Stimulated activated CD4-positive, alpha-beta T cell treated with anti-CD3 and anti-CD28 coated beads, TNF-alpha, amount 100 ng/mL, for 48 hours (primary cell): ENCODE data around the gene NDUFA3.
"Not testable (repeated sequence)": the region's sequence is repeated elsewhere in the genome, so short reads cannot be mapped to it uniquely, and the experiment has no call there.

Experiments
- DNase-seq, 3 donors: peaks; one replicate each; pipeline ENCODE4 v3.0.0-alpha.2; 2020; ENCODE audit warnings: low read depth in 3 of 3

NDUFA3 gene

DNA sequence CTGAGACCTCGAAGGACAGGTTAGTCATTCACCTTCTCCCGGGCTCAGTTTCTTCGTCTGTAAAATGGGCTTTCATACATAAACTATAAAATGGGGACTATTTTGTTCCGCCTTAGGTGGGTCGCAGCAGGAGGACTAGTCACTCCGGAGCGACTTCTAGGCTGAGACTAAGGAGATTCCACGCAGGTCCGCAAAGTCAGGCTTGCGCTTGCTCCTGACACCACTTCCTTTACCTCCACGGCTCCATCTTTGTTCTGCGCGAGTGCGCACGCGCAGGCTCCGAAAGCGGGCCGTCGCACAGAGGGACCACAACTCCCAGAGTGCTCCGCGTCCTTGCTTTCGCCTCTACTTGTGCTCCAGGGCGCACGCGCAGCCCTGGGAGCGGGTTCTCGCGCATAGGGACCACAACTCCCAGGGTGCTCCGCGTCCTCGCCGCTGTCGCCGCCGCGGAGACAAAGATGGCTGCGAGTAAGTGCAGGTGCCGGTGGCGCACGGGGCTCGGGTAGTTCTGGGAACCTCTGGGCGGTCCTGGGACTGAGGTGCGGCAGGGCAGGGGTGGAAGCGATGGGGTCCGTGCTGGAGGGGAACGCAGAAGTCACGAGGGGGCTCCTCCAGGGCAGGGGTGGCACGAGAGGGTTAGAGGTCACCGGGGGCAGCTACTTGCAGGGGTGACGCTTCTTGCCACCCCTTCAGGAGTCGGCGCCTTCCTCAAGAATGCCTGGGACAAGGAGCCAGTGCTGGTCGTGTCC lies at the start of gene NDUFA3:
TSS of gene NDUFA3 (plus strand) at position 435 of the 749 bp plus-strand sequence. CDS start at position 459, 24 bp downstream.
- DNase-seq: peak; percentile 92 to 96 (median 93)

- no peak for DNase-seq
These were observed 40.0 kb upstream of the NDUFA3 start for GRCh38 chr19:54062643-54063042.

DNA sequence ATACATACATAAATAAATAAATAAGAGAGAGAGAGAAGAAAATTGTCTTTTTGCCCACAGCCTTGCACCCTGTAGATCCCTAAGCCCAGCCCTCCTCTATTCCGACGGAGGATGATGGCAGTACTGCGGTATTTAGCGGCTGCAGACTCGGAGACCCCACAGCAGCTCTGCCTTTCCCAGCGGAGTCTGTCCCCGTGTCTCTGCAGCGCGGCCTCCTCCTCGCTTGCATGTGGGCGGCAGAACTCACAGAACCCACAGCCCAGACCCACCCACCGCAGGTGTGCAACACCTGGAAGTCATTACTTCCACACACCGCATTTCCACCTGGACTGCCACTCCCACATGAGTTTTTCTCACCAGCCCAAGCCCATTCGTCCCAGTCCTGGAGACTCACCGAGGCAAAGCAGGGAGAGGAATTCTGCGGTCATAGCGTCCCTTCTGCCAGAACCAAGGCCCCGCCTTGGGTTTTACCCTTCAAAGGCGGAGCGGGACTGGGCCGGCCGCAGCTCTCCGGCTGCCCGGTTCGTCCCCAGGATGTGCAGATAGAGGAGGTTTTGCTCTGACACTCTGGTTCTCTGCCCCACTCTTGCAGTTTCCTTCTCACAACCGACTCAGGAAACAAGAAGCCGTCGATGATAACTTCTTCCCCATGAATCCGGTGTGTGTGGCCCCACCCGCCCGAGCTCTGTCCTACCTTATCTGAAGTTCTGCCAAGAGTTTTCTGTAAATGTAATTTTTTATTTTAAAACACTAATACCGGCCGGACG lies 39.1 kb upstream of the NDUFA3 start, which contains the start of gene VSTM1:
TSS of gene VSTM1 (minus strand) at position 548 of the 767 bp plus-strand sequence. CDS start at position 428, 120 bp downstream.
- no peak for DNase-seq

GRCh38 chr19:54069470-54069869 lies 33.2 kb upstream of the NDUFA3 start:
- no peak for DNase-seq

GRCh38 chr19:54073829-54074228 lies 28.8 kb upstream of the NDUFA3 start:
- DNase-seq: no peak

- DNase-seq: no peak
These were observed 27.8 kb upstream of the NDUFA3 start for GRCh38 chr19:54074851-54075250.

- no peak for DNase-seq
These were observed 25.3 kb upstream of the NDUFA3 start for GRCh38 chr19:54077334-54077733.

DNA sequence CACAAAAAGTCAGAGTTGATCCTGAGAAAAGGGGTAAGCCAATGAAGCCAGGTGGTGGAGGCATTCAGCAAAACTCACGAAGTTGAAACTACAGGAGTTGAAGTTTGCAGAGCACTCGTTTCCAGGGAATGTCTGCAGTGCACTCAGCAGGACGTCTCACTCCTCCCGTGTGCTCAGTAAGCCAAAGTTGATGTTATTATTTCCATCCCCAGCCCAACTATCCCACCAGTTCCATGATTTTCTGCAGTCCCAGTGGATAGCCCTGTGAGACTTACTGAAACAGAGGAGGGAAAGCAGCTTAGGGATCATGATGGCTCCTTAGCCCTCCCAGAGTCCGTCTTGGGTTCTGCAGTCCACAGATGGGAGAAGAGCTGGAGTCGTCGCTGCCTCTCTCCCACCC lies 21.6 kb upstream of the NDUFA3 start, which contains the start of gene TARM1:
TSS of gene TARM1 (minus strand) at position 334 of the 400 bp plus-strand sequence. CDS start at position 309, 25 bp downstream.
- no peak for DNase-seq

DNA sequence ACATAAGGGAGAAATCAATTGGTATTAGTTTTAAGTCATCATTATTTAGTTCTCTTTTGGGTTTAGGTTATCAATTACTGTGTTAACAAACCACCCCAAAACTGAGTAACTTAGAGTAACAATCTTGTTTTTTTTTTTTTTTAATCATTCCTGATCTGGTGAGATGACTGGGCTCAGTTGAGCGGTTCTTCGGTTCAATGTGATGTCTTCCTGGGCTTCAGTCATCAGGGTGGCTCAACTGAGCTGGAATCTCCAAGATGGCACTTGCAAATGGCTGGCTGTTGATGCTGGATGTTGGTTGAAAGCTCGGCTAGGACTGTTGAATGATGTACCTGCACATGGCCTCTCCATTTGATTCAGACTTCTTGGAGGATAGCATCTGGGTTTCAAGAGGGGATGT lies 18.2 kb upstream of the NDUFA3 start:
- no peak for DNase-seq

GRCh38 chr19:54094426-54095000 lies 8.1 kb upstream of the NDUFA3 start:
- DNase-seq: no peak

DNA sequence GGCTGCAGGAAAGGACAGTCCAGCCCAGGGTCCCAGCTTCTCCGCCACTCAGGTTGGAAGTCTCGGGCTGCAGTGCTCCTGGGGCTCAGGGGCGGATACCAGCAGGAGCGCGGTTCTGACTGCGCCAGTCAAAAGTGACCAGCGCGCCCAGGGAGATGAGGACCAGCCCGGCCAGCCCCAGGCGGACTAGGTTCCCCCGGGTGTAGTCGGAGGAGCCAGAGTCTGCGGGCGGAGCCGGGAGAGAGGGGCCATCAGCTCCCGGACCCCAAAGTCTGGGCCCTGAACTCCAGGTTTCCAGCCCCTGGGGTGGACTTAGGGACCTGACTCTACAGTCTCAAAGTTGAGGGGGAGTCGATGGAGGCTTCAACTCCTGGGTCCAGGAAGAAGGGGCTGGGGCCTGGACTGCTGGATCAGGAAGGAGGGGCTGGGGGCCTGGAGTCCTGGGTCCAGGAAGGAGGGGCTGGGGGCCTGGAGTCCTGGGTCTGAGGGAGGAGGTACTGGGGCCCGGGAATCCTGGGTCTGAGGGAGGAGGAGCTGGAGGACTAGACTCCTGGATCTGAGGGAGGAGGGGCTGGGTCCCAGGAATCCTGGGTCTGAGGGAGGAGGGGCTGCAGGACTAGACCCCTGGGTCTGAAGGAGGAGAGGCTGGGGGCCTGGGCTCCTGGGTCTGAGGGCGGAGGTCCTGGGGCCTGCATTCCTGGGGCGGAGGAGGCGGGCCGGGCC lies 7.4 kb upstream of the NDUFA3 start:
- no peak for DNase-seq

- not testable (repeated sequence) for DNase-seq
These were observed 6.6 kb upstream of the NDUFA3 start for GRCh38 chr19:54095859-54096616.

GRCh38 chr19:54096617-54097106 lies 6.0 kb upstream of the NDUFA3 start:
- DNase-seq: no peak

DNA sequence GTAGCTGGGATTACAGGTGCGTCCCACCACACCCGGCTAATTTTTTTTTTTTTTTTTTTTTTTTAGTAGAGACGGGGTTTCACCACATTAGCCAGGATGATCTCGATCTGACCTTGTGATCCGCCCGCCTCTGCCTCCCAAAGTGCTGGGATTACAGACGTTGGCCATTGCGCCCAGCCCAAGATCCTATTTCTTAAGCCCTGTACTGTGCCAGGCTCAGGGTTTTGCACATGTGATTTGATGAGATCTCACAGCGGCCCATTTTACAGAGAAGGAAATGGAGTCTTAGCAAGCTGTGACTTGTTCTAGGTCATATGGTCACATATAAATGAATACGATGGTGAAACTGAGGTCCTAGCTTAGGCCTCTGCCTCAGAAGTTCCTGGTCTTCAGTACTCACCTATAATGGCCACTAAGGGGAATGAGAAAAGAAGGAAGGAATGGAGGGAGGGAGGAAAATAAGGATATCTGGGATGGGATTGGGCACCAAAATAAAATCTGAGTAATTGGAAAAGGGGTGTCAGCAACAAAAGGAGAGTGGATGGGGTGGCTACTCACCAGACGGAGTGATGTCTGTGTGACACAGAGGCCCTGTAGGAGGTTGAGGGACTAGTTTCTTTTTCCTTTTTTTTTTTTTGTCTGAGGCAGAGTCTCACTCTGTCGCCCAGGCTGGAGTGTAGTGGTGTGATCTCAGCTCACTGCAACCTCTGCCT lies 3.3 kb upstream of the NDUFA3 start:
- no peak for DNase-seq

- not testable (repeated sequence) for DNase-seq
These were observed 2.8 kb upstream of the NDUFA3 start for GRCh38 chr19:54099903-54100255.

GRCh38 chr19:54100561-54100960 lies 2.1 kb upstream of the NDUFA3 start, which contains the start of gene OSCAR:
OSCAR (minus strand) TSS chr19:54100803; CDS start chr19:54100792, 11 bp downstream.
- DNase-seq: no peak

GRCh38 chr19:54104998-54105715 lies 2.5 kb downstream of the NDUFA3 start:
- no peak for DNase-seq

DNA sequence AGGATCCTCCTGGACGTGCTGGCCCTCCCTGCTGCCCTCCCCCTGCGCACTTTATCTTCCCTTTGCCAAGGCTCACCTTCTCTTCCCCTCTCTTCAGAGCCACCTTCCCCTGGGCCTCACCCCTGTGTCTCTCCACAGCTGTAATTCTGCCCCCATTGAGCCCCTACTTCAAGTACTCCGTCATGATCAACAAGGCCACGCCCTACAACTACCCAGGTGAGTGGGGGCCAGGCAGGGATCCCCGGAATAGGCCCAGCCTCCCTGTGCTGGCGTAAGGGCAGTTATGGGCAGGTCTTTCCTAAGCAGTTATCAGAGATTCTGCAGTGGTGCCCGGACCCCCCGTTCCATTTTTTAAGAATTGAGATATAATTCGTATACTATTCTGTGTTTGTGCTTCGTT lies 3.1 kb downstream of the NDUFA3 start:
- no peak for DNase-seq

- DNase-seq: no peak
These were observed 4.1 kb downstream of the NDUFA3 start for GRCh38 chr19:54106716-54107115.
